Chondrocyte (in vitro differentiated cells): ENCODE data around the gene ZDHHC1. TPM values are rescaled to one million over a fixed set of nuclear protein-coding genes. Genes with fewer than 3 reads are reported as not detected.
"Not testable (repeated sequence)": the region's sequence is repeated elsewhere in the genome, so short reads cannot be mapped to it uniquely, and the experiment has no call there.

Experiments used
- DNase-seq: peaks from one replicate; pipeline ENCODE4 v3.0.0; 2021; ENCODE audit warnings: mixed read lengths, low spot score
- H3K27ac Mint-ChIP-seq: one replicate; pipeline ENCODE4 v1.8.0; 2021; ENCODE audit warnings: mild to moderate bottlenecking, moderate library complexity, mixed read lengths; ENCODE audit not compliant: unreplicated experiment
- H3K27me3 Mint-ChIP-seq: 2 replicates; pipeline ENCODE4 v1.8.0; 2021; ENCODE audit warnings: low read depth, mixed read lengths
- H3K36me3 Mint-ChIP-seq: 2 replicates; pipeline ENCODE4 v1.8.0; 2021; ENCODE audit warnings: low read depth, mixed read lengths
- H3K4me1 Mint-ChIP-seq: 2 replicates; pipeline ENCODE4 v1.8.0; 2021; ENCODE audit warnings: low read depth, mild to moderate bottlenecking, mixed read lengths
- H3K4me3 Mint-ChIP-seq: one replicate; pipeline ENCODE4 v1.8.0; 2021; ENCODE audit warnings: mild to moderate bottlenecking, moderate library complexity, mixed read lengths; ENCODE audit not compliant: unreplicated experiment
- H3K9me3 Mint-ChIP-seq: 2 replicates; pipeline ENCODE4 v1.8.0; 2021; ENCODE audit warnings: low read depth, mixed read lengths
- CTCF ChIP-seq: fragments of 200-600 bp; sonication (generic); IDR thresholded peaks from 2 replicates; pipeline ENCODE4 v1.5.0; 2021; ENCODE audit warnings: antibody characterized with exemption, mild to moderate bottlenecking, moderate library complexity
- total RNA-seq: library from RNA; stranded (reverse); gene quantifications from 3 replicates; pipeline ENCODE4 v1.2.1, GENCODE V29; 2021

ZDHHC1 gene
- total RNA-seq, 1 donor from 2014 or later = 12.2 TPM

GRCh38 chr16:67423015-67423414 lies 6.7 kb upstream of the ZDHHC1 start:
- H3K27me3 Mint-ChIP-seq = peaks cover 7% of the 10 kb centered on the region
- no peaks in the 10 kb centered on the region for H3K9me3 Mint-ChIP-seq
- H3K4me3 Mint-ChIP-seq = no peak overlapping the region
- peaks cover 9% of the 10 kb centered on the region for H3K4me1 Mint-ChIP-seq
- TF ChIP-seq CTCF = no peak
- no peak for DNase-seq
- no peaks in the 10 kb centered on the region for H3K36me3 Mint-ChIP-seq
- no peak overlapping the region for H3K27ac Mint-ChIP-seq

DNA sequence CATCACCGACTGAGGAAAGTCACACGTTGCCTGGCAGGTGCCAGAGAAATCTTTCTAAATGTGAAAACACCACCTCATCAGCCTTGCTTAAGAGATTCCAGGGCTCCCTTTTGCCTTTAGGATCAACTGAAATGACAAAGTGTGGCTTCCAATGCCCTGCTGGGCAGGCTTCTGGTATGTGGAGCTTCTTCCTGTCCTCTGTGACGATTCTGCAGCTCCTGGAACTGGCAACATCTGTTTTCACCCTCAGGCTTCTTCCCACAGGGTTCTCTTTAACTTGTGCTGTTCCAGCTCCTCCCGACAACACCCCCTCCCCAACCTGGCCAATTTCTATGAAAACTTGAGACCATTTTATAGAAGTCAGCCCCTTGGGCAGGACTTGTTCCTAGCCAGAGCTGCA lies 4.8 kb upstream of the ZDHHC1 start:
- Mint-ChIP-seq H3K36me3 (no peaks in the 10 kb centered on the region), H3K9me3 (no peaks in the 10 kb centered on the region), H3K4me1 (peaks cover 13% of the 10 kb centered on the region), H3K4me3 (no peak overlapping the region), H3K27ac (no peak overlapping the region), H3K27me3 (peaks cover 7% of the 10 kb centered on the region)
- no peak for DNase-seq
- no peak for TF ChIP-seq CTCF

GRCh38 chr16:67419931-67420330 lies 3.7 kb upstream of the ZDHHC1 start:
- no peak for TF ChIP-seq CTCF
- no peak overlapping the region for H3K27ac Mint-ChIP-seq
- peaks cover 18% of the 10 kb centered on the region for H3K4me1 Mint-ChIP-seq
- H3K36me3 Mint-ChIP-seq = peaks cover 2% of the 10 kb centered on the region
- DNase-seq = no peak
- H3K27me3 Mint-ChIP-seq = no peaks in the 10 kb centered on the region
- H3K9me3 Mint-ChIP-seq = no peaks in the 10 kb centered on the region
- no peak overlapping the region for H3K4me3 Mint-ChIP-seq

DNA sequence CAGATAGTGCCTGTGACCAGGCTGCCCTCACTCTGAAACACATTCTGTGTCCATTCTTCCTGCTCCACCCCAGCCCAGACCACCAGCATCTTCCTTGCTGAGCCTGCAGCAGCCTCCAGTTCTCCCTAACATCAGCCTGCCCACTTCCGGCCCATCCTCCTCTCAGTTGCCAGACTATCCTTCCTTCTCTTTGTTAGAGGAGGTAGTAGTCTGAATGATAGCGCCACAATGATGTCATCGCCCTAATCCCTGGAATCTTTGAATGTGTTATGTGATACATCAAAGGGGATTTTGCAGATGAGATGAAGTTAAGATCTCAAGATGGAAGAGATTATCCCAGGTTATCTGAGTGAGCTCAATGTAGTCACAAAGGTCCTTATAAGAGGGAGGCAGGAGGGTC lies 3.2 kb upstream of the ZDHHC1 start:
- H3K27ac Mint-ChIP-seq = no peak overlapping the region

GRCh38 chr16:67417333-67418061 lies 1.2 kb upstream of the ZDHHC1 start:
- Mint-ChIP-seq H3K4me1 (peaks cover 9% of the 10 kb centered on the region), H3K9me3 (no peaks in the 10 kb centered on the region), H3K36me3 (peaks cover 2% of the 10 kb centered on the region), H3K27me3 (no peaks in the 10 kb centered on the region), H3K27ac (peak overlapping the region; percentile 17), H3K4me3 (no peak overlapping the region)
- TF ChIP-seq CTCF = no peak
- no peak for DNase-seq

More for the DNA sequence above, 3.2 kb upstream of the ZDHHC1 start:
- no peak for DNase-seq
- Mint-ChIP-seq H3K4me3 (no peak overlapping the region), H3K27me3 (no peaks in the 10 kb centered on the region), H3K36me3 (peaks cover 2% of the 10 kb centered on the region), H3K9me3 (no peaks in the 10 kb centered on the region), H3K4me1 (peaks cover 18% of the 10 kb centered on the region)
- no peak for TF ChIP-seq CTCF

DNA sequence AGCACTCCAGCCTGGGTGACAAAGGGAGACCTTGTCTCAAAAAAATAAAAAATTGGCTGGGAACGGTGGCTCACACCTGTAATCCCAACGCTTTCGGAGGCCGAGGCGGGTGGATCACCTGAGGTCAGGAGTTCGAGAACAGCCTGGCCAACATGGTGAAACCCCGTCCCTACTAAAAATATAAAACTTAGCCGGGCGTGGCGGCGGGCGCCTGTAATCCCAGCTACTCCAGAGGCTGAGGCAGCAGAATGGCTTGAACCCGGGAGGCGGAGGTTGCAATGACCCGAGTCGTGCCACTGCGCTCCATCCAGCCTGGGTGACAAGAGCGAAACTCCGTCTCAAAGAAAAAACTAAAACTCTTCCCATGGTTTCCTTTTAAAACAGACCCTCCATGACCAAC lies 856 bp downstream of the ZDHHC1 start:
- not testable (repeated sequence) for H3K27me3 Mint-ChIP-seq, H3K9me3 Mint-ChIP-seq, DNase-seq, H3K36me3 Mint-ChIP-seq, H3K4me1 Mint-ChIP-seq
- Mint-ChIP-seq H3K4me3 (peak overlapping the region; percentile 83), H3K27ac (peak overlapping the region; percentile 80)
